Endothelial cell of umbilical vein (primary cell): ENCODE results near the gene CBLC. TPM values are rescaled to one million over a fixed set of nuclear protein-coding genes. Genes with fewer than 3 reads are reported as not detected.

ENCODE experiments used
- BruUV-seq: library from RNA; stranded (reverse); fragments of 400-500 nt; replicated peaks from 2 replicates; lab custom pipeline; 2021; lab: Mats Ljungman, UMichigan
- CTCF ChIA-PET: fragments of 300-600, 350-600 bp; sonication (Branson Sonifier 250); formaldehyde crosslinking; loops from one replicate; lab custom pipeline; 2021; ENCODE audit warnings: antibody characterized with exemption, inconsistent platforms; lab: Charles Lee
- POLR2A ChIA-PET: fragments of 300-600, 350-600 bp; sonication (Branson Sonifier 250); formaldehyde crosslinking; loops from one replicate; lab custom pipeline; 2021; ENCODE audit warnings: antibody characterized with exemption, inconsistent platforms; lab: Charles Lee
- DNase-seq: peaks from one replicate; pipeline ENCODE4 v3.0.0-alpha.2; 2011; ENCODE audit warnings: low read depth, low spot score
- FAIRE-seq: peaks from 2 replicates; lab custom pipeline; 2011; peaks lifted over from hg19 to GRCh38; lab: Jason Lieb, UNC
- H2AFZ ChIP-seq: 2 replicates; pipeline ENCODE4 v1.6.0; 2012; ENCODE audit warnings: low read depth, low read length, control low read depth, inconsistent platforms
- H3K27ac ChIP-seq: 2 replicates; pipeline ENCODE4 v1.5.1; 2011; ENCODE audit warnings: low read depth, mild to moderate bottlenecking, control low read depth, low read length, moderate library complexity; ENCODE audit not compliant: insufficient read depth
- H3K27me3 ChIP-seq, 2 experiments: 2 replicates each; pipeline versions ENCODE4 v1.6.0 to v1.6.1; 2011; ENCODE audit warnings: low read length in 2 of 2, mixed read lengths in 1 of 2; ENCODE audit not compliant: control insufficient read depth in 2 of 2, insufficient read depth in 2 of 2
- H3K36me3 ChIP-seq, 2 experiments: 2 replicates in 1 of 2; 3 replicates in 1 of 2; pipeline ENCODE4 v1.5.1; 2011; ENCODE audit warnings: low read length in 2 of 2, mild to moderate bottlenecking in 1 of 2, moderate library complexity in 1 of 2; ENCODE audit not compliant: control insufficient read depth in 2 of 2, insufficient read depth in 2 of 2; ENCODE audit errors: extremely low read depth in 1 of 2
- H3K4me1 ChIP-seq: 3 replicates; pipeline ENCODE4 v1.5.1; 2011; ENCODE audit warnings: mild to moderate bottlenecking, low read length; ENCODE audit not compliant: control insufficient read depth, insufficient read depth; ENCODE audit errors: extremely low read depth
- H3K4me2 ChIP-seq: 2 replicates; pipeline ENCODE4 v1.6.1; 2011; ENCODE audit warnings: low read length, control low read depth, mixed read lengths; ENCODE audit not compliant: insufficient read depth
- H3K4me3 ChIP-seq, 3 experiments: fragments of 200-600 bp in 1 of 3; sonication (generic), shearing (Covaris generic) in 1 of 3; replicated peaks in 1 of 3; 2 replicates each; pipeline ENCODE4 v1.5.1; 2011 to 2016; ENCODE audit warnings: control low read depth in 3 of 3, low read length in 3 of 3, mild to moderate bottlenecking in 2 of 3, inconsistent platforms in 1 of 3, low read depth in 1 of 3, moderate library complexity in 1 of 3; ENCODE audit not compliant: insufficient read depth in 1 of 3
- H3K79me2 ChIP-seq: 2 replicates; pipeline ENCODE4 v1.6.0; 2012; ENCODE audit warnings: low read length, inconsistent platforms; ENCODE audit not compliant: control insufficient read depth, insufficient read depth
- H3K9ac ChIP-seq: replicated peaks from 2 replicates; pipeline ENCODE3; 2011; ENCODE audit warnings: low read length, control low read depth; ENCODE audit not compliant: insufficient read depth; ENCODE audit errors: extremely low read depth
- H3K9me1 ChIP-seq: replicated peaks from 3 replicates; pipeline ENCODE4 v1.6.0; 2011; ENCODE audit warnings: mild to moderate bottlenecking, low read length; ENCODE audit not compliant: control insufficient read depth, insufficient read depth; ENCODE audit errors: extremely low read depth
- H3K9me3 ChIP-seq: replicated peaks from 2 replicates; pipeline ENCODE4 v1.5.1; 2012; ENCODE audit warnings: low read length, inconsistent platforms; ENCODE audit not compliant: control insufficient read depth, insufficient read depth
- H4K20me1 ChIP-seq: replicated peaks from 2 replicates; pipeline ENCODE3; 2011; ENCODE audit warnings: mild to moderate bottlenecking, low read length; ENCODE audit not compliant: control insufficient read depth, insufficient read depth; ENCODE audit errors: extremely low read depth
- CTCF ChIP-seq, 2 donors: IDR thresholded peaks; 1 replicate in 1 of 2; 2 replicates in 1 of 2; pipeline ENCODE4 v1.5.1; 2011; ENCODE audit warnings: low read length in 2 of 2, mild to moderate bottlenecking in 2 of 2, moderate library complexity in 2 of 2, control low read depth in 1 of 2, inconsistent platforms in 1 of 2, low read depth in 1 of 2; ENCODE audit not compliant: insufficient read depth in 1 of 2; ENCODE audit errors: extremely low read depth in 1 of 2
- EZH2 ChIP-seq: IDR thresholded peaks from 2 replicates; pipeline ENCODE4 v1.6.1; 2012; ENCODE audit warnings: borderline replicate concordance, low read depth, mild to moderate bottlenecking, moderate library complexity, low read length, inconsistent platforms; ENCODE audit not compliant: severe bottlenecking
- FOS ChIP-seq: IDR thresholded peaks from 2 replicates; pipeline ENCODE4 v1.6.1; 2011; ENCODE audit warnings: mild to moderate bottlenecking, low read length, moderate library complexity, borderline replicate concordance; ENCODE audit not compliant: insufficient read depth
- GATA2 ChIP-seq: IDR thresholded peaks from 2 replicates; pipeline ENCODE4 v1.7.0; 2011; ENCODE audit warnings: low read depth, mild to moderate bottlenecking, moderate library complexity, mixed read lengths, low read length; ENCODE audit not compliant: insufficient read length, insufficient read depth
- JUN ChIP-seq: IDR thresholded peaks from 2 replicates; pipeline ENCODE4 v1.6.1; 2011; ENCODE audit warnings: borderline replicate concordance, low read depth; ENCODE audit not compliant: insufficient read length, insufficient read depth
- MAX ChIP-seq: IDR thresholded peaks from 2 replicates; pipeline ENCODE4 v1.6.1; 2011; ENCODE audit not compliant: insufficient read depth, insufficient read length
- MYC ChIP-seq: IDR thresholded peaks from one replicate; pipeline ENCODE4 v1.6.1; 2011; ENCODE audit warnings: mild to moderate bottlenecking, low read depth, low read length
- POLR2A ChIP-seq: IDR thresholded peaks from 2 replicates; pipeline ENCODE4 v1.6.1; 2012; ENCODE audit warnings: low read depth, mild to moderate bottlenecking, control low read depth, low read length
- POLR2AphosphoS5 ChIP-seq: IDR thresholded peaks from 2 replicates; pipeline ENCODE4 v1.6.1; 2012; ENCODE audit warnings: low read depth, mild to moderate bottlenecking, control low read depth, low read length, moderate library complexity; ENCODE audit not compliant: insufficient read depth
- dilution Hi-C: fragments of 300-500 bp; cut with MboI; formaldehyde crosslinking; loops from one replicate; pipeline ENCODE4 v1.15.0; 2019; ENCODE audit warnings: low sequenced_read_pairs; ENCODE audit not compliant: extremely low pct_ligation_motif_present
- intact Hi-C: fragments of 100-400 bp; cut with micrococcal nuclease; formaldehyde crosslinking; loops from one replicate; pipeline ENCODE4 v1.10.0; 2022
- polyA plus RNA-seq, 4 experiments: library from polyadenylated mRNA; depleted of rRNA in 3 of 4; stranded (reverse) in 3 of 4; unstranded in 1 of 4; fragments of >200 nt; gene quantifications; 2 replicates each; pipeline versions ENCODE4 v1.2.1 to v1.2.3, GENCODE V29; 2011 to 2012; ENCODE audit warnings: missing spikeins in 1 of 4
- total RNA-seq: library from RNA; stranded (reverse); gene quantifications from 2 replicates; pipeline ENCODE4 v1.2.3, GENCODE V29; 2021

Gene CBLC
- total and polyA plus RNA-seq, 2 donors (not counting 3 experiments of a cell fraction or from before 2014, with no cell fraction given), result 0.04 TPM; not detected in 1

GRCh38 chr19:44741841-44742329 lies 35.8 kb upstream of the CBLC start:
- no peaks in the 10 kb centered on the region for H4K20me1 ChIP-seq
- H3K27ac ChIP-seq, result peak overlapping the region; percentile 96
- no peaks in the 10 kb centered on the region for H3K9me1 ChIP-seq
- H3K36me3 ChIP-seq, result no peaks in the 10 kb centered on the region
- ChIA-PET POLR2A (interaction anchor here (0.5 to 1.1 kb wide), 3 partner anchors 12 to 23 kb away, joined by 3 to 4 read pairs (median 3); no protein-coding TSS in a partner anchor), CTCF (interaction anchor here (0.7 to 6.5 kb wide), 10 partner anchors 10 to 171 kb away, joined by 3 to 57 read pairs (median 6); no protein-coding TSS in a partner anchor)
- H3K4me1 ChIP-seq, result peaks cover 25% of the 10 kb centered on the region
- no TSS peak for BruUV-seq
- H3K4me2 ChIP-seq, result peak overlapping the region; percentile 47
- FAIRE-seq (peak; percentile 99), DNase-seq (peak; percentile 98)
- H3K9ac ChIP-seq, result peak overlapping the region; percentile 41
- TF ChIP-seq POLR2AphosphoS5, result peak; percentile 91
- TF ChIP-seq EZH2, result no peak
- TF ChIP-seq MYC, result peak; percentile 47
- peak; percentile 83 for TF ChIP-seq POLR2A
- TF ChIP-seq MAX, result no peak
- peak; percentile 73 for TF ChIP-seq JUN
- TF ChIP-seq GATA2, result peak; percentile 61
- no peak for TF ChIP-seq CTCF (IDR thresholded peaks at IDR 0.05; ENCODE audit: extremely low read depth in 1 of 2, insufficient read depth in 1 of 2, low read depth in 1 of 2, low read length in 2 of 2)
- peak; percentile 83 for TF ChIP-seq FOS
- dilution Hi-C loops (no loop called here), intact Hi-C loops (no loop called here)
- H3K27me3 ChIP-seq, result no peaks in the 10 kb centered on the region
- H2AFZ ChIP-seq, result no peak overlapping the region
- H3K9me3 ChIP-seq, result no peaks in the 10 kb centered on the region
- H3K79me2 ChIP-seq, result no peaks in the 10 kb centered on the region
- H3K4me3 ChIP-seq, result no peak overlapping the region
